HCT116 (cell line): ENCODE measurements around the gene SWT1. TPM values are rescaled to one million over a fixed set of nuclear protein-coding genes. Genes with fewer than 3 reads are reported as not detected.

Experiments
- ATAC-seq: fragments of 200-7000 bp; cut with Tn5 transposase; 2 replicates; pipeline ENCODE4 v1.9.1; 2020; ENCODE audit warnings: mild to moderate bottlenecking, moderate library complexity
- BruUV-seq: library from RNA; stranded (reverse); fragments of 400-500 nt; replicated peaks from 2 replicates; lab custom pipeline; 2021; lab: Mats Ljungman, UMichigan
- CTCF ChIA-PET: fragments of 300-600 bp; sonication (Branson Sonifier 250); formaldehyde crosslinking; loops from one replicate; lab custom pipeline; 2021; ENCODE audit warnings: antibody characterized with exemption; lab: Charles Lee
- POLR2A ChIA-PET: fragments of 300-600, 350-600 bp; sonication (Branson Sonifier 250); formaldehyde crosslinking; loops from one replicate; lab custom pipeline; 2021; ENCODE audit warnings: antibody characterized with exemption; lab: Charles Lee
- RAD21 ChIA-PET, 2 experiments: fragments of 300-600 bp; sonication (Branson Sonifier 250); formaldehyde crosslinking; loops; one replicate each; lab custom pipeline; 2023; ENCODE audit warnings: low total read pairs in 2 of 2; ENCODE audit not compliant: uncharacterized antibody in 2 of 2, unreplicated experiment in 2 of 2, low non-redundant PET in 1 of 2; lab: Charles Lee
- DNase-seq: peaks from one replicate; pipeline ENCODE4 v3.0.0-alpha.2; 2010; ENCODE audit warnings: low read depth, low spot score
- H2AFZ ChIP-seq: fragments of 200-600 bp; shearing (Covaris generic), sonication (generic); 2 replicates; pipeline ENCODE4 v1.6.1; 2017; ENCODE audit warnings: low read depth, mixed run types, mixed read lengths, antibody characterized with exemption, low read length; ENCODE audit not compliant: poor library complexity, severe bottlenecking
- H3K27ac ChIP-seq: 2 replicates; pipeline ENCODE4 v1.5.1; 2012; ENCODE audit warnings: low read depth, low read length
- H3K27me3 ChIP-seq: fragments of 200-600 bp; sonication (generic); 2 replicates; pipeline ENCODE4 v1.6.1; 2016; ENCODE audit warnings: mixed run types, low read length, mixed read lengths; ENCODE audit not compliant: insufficient read depth
- H3K36me3 ChIP-seq, 2 experiments: fragments of 200-500 bp in 1 of 2; fragments of 200-600 bp in 1 of 2; sonication (Bioruptor generic) in 1 of 2; sonication (generic) in 1 of 2; 2 replicates each; pipeline versions ENCODE4 v1.5.1 to v1.6.1; 2014 to 2016; ENCODE audit warnings: low read length in 2 of 2, inconsistent platforms in 1 of 2, mixed read lengths in 1 of 2, mixed run types in 1 of 2; ENCODE audit not compliant: insufficient read depth in 2 of 2, control insufficient read depth in 1 of 2
- H3K4me1 ChIP-seq, 2 experiments: fragments of 200-600 bp in 1 of 2; sonication (generic) in 1 of 2; 2 replicates each; pipeline versions ENCODE4 v1.5.1 to v1.6.1; 2012 to 2017; ENCODE audit warnings: low read length in 2 of 2, inconsistent platforms in 1 of 2, mild to moderate bottlenecking in 1 of 2, mixed read lengths in 1 of 2, mixed run types in 1 of 2, moderate library complexity in 1 of 2; ENCODE audit not compliant: insufficient read depth in 2 of 2, control insufficient read depth in 1 of 2
- H3K4me2 ChIP-seq: fragments of 200-600 bp; sonication (generic); 2 replicates; pipeline ENCODE4 v1.6.1; 2017; ENCODE audit warnings: mixed run types, low read length, mixed read lengths
- H3K4me3 ChIP-seq, 2 experiments: fragments of 200-600 bp in 1 of 2; sonication (generic) in 1 of 2; replicated peaks in 1 of 2; 2 replicates each; pipeline ENCODE4 v1.5.1; 2011 to 2016; ENCODE audit warnings: low read length in 2 of 2, control low read depth in 1 of 2, low read depth in 1 of 2, mild to moderate bottlenecking in 1 of 2, mixed read lengths in 1 of 2, mixed run types in 1 of 2
- H3K79me2 ChIP-seq: fragments of 200-600 bp; sonication (generic); 2 replicates; pipeline ENCODE4 v1.6.1; 2017; ENCODE audit warnings: mild to moderate bottlenecking, mixed run types, low read length, moderate library complexity, mixed read lengths; ENCODE audit not compliant: insufficient read depth
- H3K9ac ChIP-seq: fragments of 200-600 bp; sonication (generic); 2 replicates; pipeline ENCODE4 v1.6.1; 2016; ENCODE audit warnings: low read length, mixed read lengths
- H3K9me2 ChIP-seq: fragments of 200-600 bp; sonication (generic), shearing (Covaris generic); 2 replicates; pipeline ENCODE4 v1.6.1; 2017; ENCODE audit warnings: mixed run types, mild to moderate bottlenecking, moderate library complexity; ENCODE audit not compliant: insufficient read depth
- H3K9me3 ChIP-seq, 2 experiments: fragments of 200-500 bp in 1 of 2; fragments of 200-600 bp in 1 of 2; sonication (Bioruptor generic) in 1 of 2; sonication (generic) in 1 of 2; 2 replicates each; pipeline ENCODE4 v1.6.1; 2014 to 2017; ENCODE audit warnings: low read length in 2 of 2, mixed read lengths in 2 of 2, inconsistent platforms in 1 of 2, low read depth in 1 of 2, mild to moderate bottlenecking in 1 of 2, mixed run types in 1 of 2, moderate library complexity in 1 of 2; ENCODE audit not compliant: control insufficient read depth in 1 of 2, insufficient read depth in 1 of 2
- H4K20me1 ChIP-seq: fragments of 200-600 bp; sonication (generic), shearing (Covaris generic); 2 replicates; pipeline ENCODE4 v1.6.1; 2017; ENCODE audit warnings: mixed run types, mild to moderate bottlenecking, moderate library complexity; ENCODE audit not compliant: insufficient read depth
- CBX3 ChIP-seq: IDR thresholded peaks from 2 replicates; pipeline ENCODE4 v1.6.1; 2012; ENCODE audit warnings: low read depth
- EGR1 ChIP-seq: IDR thresholded peaks from 2 replicates; pipeline ENCODE4 v1.6.1; 2012; ENCODE audit warnings: low read depth
- EZH2 ChIP-seq: fragments of 200-600 bp; sonication (generic); IDR thresholded peaks from 2 replicates; pipeline ENCODE4 v1.6.1; 2017; ENCODE audit warnings: antibody characterized with exemption, mixed run types
- FOSL1 ChIP-seq: IDR thresholded peaks from 2 replicates; pipeline ENCODE4 v1.6.1; 2012; ENCODE audit warnings: low read depth
- JUND ChIP-seq: IDR thresholded peaks from 2 replicates; pipeline ENCODE4 v1.6.1; 2012
- POLR2A ChIP-seq: IDR thresholded peaks from 2 replicates; pipeline ENCODE4 v1.7.0; 2011; ENCODE audit warnings: borderline replicate concordance; ENCODE audit not compliant: insufficient read depth, insufficient read length; ENCODE audit errors: extremely low read depth
- POLR2AphosphoS5 ChIP-seq: IDR thresholded peaks from 2 replicates; pipeline ENCODE4 v1.6.1; 2011; ENCODE audit warnings: mild to moderate bottlenecking, low read depth, low read length, moderate library complexity
- RAD21 ChIP-seq: IDR thresholded peaks from 2 replicates; pipeline ENCODE4 v1.6.1; 2012; ENCODE audit warnings: low read depth, mild to moderate bottlenecking
- SIN3A ChIP-seq: IDR thresholded peaks from 2 replicates; pipeline ENCODE4 v1.6.1; 2012; ENCODE audit warnings: low read depth
- TCF7L2 ChIP-seq: IDR thresholded peaks from 2 replicates; pipeline ENCODE4 v1.7.0; 2011; ENCODE audit warnings: borderline replicate concordance, inconsistent platforms; ENCODE audit not compliant: insufficient read depth, insufficient read length; ENCODE audit errors: extremely low read depth
- ZFX ChIP-seq: fragments of 450-650 bp; IDR thresholded peaks from 2 replicates; pipeline ENCODE4 v1.6.1; 2017
- ZNF274 ChIP-seq: fragments of 200-500 bp; sonication (Bioruptor generic); IDR thresholded peaks from 2 replicates; pipeline ENCODE4 v1.6.1; 2014; ENCODE audit warnings: mild to moderate bottlenecking, low read depth, low read length, inconsistent platforms
- intact Hi-C: fragments of 100-400 bp; cut with micrococcal nuclease; formaldehyde crosslinking; loops from 2 replicates; pipeline ENCODE4 v1.10.0; 2022
- total RNA-seq: library from RNA; stranded (reverse); gene quantifications from one replicate; pipeline ENCODE4 v1.2.1, GENCODE V29; 2021; ENCODE audit not compliant: unreplicated experiment
- TF ChIP-seq, protein P1 (sequence below), 3 experiments: fragments of 200-600 bp in 1 of 3; sonication (generic) in 1 of 3; IDR thresholded peaks in 2 of 3; conservative IDR thresholded peaks in 1 of 3; 2 replicates each; pipeline ENCODE4 v1.5.1; 2012 to 2017; ENCODE audit warnings: low read depth in 2 of 3, low read length in 2 of 3, antibody characterized with exemption in 1 of 3, borderline replicate concordance in 1 of 3, control low read depth in 1 of 3, mild to moderate bottlenecking in 1 of 3, mixed read lengths in 1 of 3, mixed run types in 1 of 3, moderate library complexity in 1 of 3; ENCODE audit not compliant: insufficient read depth in 1 of 3
- TF ChIP-seq, protein P2 (sequence below): IDR thresholded peaks from 2 replicates; pipeline ENCODE4 v1.6.1; 2012
- TF ChIP-seq, protein P3 (sequence below): IDR thresholded peaks from 2 replicates; pipeline ENCODE4 v1.6.1; 2012; ENCODE audit warnings: low read depth

SWT1 gene
- total RNA-seq, 1 experiment from 2014 or later, result 3.3 TPM

DNA sequence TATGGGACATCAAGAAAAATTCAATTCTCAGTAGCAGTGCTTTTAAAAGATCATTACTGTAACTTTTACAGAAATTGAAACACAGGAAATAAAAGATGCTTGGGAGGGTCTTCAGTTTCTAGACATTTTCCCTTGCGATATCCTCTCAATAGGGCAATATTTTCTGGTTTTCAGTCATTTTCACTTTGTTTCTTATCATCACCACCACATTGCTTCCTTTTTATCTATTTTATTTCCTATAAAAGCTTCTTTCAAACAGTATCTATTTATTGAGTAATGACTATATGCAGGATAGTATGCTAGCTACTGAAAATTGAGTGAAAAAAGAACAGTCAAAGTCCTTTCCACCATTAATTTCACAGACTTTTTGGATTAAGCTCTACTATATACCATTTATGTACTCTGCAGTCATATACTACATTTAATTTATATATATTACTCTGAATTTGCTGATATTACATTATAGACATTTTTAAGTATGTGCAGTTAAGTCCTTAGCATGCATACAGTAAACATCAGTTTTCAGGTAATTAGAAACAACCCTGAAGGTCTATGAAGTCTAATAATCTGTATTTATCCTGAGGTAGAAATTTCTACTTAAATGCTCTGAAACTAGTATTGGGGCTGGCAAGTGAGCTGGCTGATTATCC is 18.9 kb upstream of the SWT1 start:
- intact Hi-C loops, result no loop called here
- H3K9ac ChIP-seq, result no peak overlapping the region
- TF ChIP-seq, protein P1, sequence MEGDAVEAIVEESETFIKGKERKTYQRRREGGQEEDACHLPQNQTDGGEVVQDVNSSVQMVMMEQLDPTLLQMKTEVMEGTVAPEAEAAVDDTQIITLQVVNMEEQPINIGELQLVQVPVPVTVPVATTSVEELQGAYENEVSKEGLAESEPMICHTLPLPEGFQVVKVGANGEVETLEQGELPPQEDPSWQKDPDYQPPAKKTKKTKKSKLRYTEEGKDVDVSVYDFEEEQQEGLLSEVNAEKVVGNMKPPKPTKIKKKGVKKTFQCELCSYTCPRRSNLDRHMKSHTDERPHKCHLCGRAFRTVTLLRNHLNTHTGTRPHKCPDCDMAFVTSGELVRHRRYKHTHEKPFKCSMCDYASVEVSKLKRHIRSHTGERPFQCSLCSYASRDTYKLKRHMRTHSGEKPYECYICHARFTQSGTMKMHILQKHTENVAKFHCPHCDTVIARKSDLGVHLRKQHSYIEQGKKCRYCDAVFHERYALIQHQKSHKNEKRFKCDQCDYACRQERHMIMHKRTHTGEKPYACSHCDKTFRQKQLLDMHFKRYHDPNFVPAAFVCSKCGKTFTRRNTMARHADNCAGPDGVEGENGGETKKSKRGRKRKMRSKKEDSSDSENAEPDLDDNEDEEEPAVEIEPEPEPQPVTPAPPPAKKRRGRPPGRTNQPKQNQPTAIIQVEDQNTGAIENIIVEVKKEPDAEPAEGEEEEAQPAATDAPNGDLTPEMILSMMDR (IDR thresholded peaks at IDR 0.05 in 2 of 3, conservative IDR thresholded peaks at IDR 0.05 in 1 of 3; ENCODE audit: borderline replicate concordance in 1 of 3, insufficient read depth in 1 of 3, low read depth in 2 of 3, low read length in 2 of 3), result no peak
- TF ChIP-seq, protein P2, sequence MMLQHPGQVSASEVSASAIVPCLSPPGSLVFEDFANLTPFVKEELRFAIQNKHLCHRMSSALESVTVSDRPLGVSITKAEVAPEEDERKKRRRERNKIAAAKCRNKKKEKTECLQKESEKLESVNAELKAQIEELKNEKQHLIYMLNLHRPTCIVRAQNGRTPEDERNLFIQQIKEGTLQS, result no peak
- TF ChIP-seq SIN3A (no peak), TCF7L2 (no peak)
- H3K9me2 ChIP-seq, result no peaks in the 10 kb centered on the region
- no peak for DNase-seq
- no peaks in the 10 kb centered on the region for H3K9me3 ChIP-seq
- POLR2A ChIA-PET, result no interaction called here
- H3K4me2 ChIP-seq, result no peak overlapping the region
- CTCF ChIA-PET, result no interaction called here
- no peaks in the 10 kb centered on the region for H3K4me1 ChIP-seq
- BruUV-seq, result no TSS peak
- no peak overlapping the region for H3K27ac ChIP-seq
- no peaks in the 10 kb centered on the region for H3K27me3 ChIP-seq
- H3K79me2 ChIP-seq, result no peaks in the 10 kb centered on the region
- H3K36me3 ChIP-seq, result peaks cover 2 to 3% of the 10 kb centered on the region in 2 experiments; a peak in 2 of 4 replicates
- no peaks in the 10 kb centered on the region for H4K20me1 ChIP-seq
- H2AFZ ChIP-seq, result no peak overlapping the region
- H3K4me3 ChIP-seq, result no peak overlapping the region
- no peak for ATAC-seq
- RAD21 ChIA-PET, result no interaction called here

DNA sequence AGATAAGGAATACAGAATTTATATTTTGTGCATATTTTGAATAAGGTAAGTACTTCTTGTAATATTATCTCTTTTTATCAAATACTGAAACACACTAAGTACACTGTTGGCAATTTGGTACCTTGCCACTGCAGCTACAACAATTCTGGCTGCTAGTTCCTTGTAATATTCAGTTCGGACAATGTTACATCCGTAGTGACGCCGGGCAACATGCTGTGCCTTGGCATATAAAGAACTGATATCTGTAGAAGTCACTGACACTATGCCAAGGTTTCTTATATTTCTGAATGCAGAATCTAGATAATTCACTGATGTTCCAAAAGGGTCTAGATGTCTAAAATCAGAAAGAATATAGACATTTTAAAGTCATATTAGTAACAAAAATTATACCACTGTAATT is 17.7 kb upstream of the SWT1 start:
- H2AFZ ChIP-seq, result no peak overlapping the region
- CTCF ChIA-PET, result no interaction called here
- H3K4me2 ChIP-seq, result no peak overlapping the region
- H3K4me1 ChIP-seq, result no peaks in the 10 kb centered on the region
- H3K27ac ChIP-seq, result no peak overlapping the region
- no TSS peak for BruUV-seq
- no peak overlapping the region for H3K9ac ChIP-seq
- H3K4me3 ChIP-seq, result no peak overlapping the region
- no peaks in the 10 kb centered on the region for H3K9me2 ChIP-seq
- peaks cover 0 to 7% of the 10 kb centered on the region in 2 experiments; a peak in 2 of 4 replicates for H3K36me3 ChIP-seq
- ATAC-seq, result no peak
- TF ChIP-seq EGR1 (no peak), POLR2AphosphoS5 (no peak), JUND (no peak), RAD21 (no peak), POLR2A (no peak), FOSL1 (no peak), TCF7L2 (no peak), EZH2 (no peak), ZNF274 (no peak), ZFX (no peak), CBX3 (no peak)
- TF ChIP-seq, protein P2, result no peak
- TF ChIP-seq, protein P3, sequence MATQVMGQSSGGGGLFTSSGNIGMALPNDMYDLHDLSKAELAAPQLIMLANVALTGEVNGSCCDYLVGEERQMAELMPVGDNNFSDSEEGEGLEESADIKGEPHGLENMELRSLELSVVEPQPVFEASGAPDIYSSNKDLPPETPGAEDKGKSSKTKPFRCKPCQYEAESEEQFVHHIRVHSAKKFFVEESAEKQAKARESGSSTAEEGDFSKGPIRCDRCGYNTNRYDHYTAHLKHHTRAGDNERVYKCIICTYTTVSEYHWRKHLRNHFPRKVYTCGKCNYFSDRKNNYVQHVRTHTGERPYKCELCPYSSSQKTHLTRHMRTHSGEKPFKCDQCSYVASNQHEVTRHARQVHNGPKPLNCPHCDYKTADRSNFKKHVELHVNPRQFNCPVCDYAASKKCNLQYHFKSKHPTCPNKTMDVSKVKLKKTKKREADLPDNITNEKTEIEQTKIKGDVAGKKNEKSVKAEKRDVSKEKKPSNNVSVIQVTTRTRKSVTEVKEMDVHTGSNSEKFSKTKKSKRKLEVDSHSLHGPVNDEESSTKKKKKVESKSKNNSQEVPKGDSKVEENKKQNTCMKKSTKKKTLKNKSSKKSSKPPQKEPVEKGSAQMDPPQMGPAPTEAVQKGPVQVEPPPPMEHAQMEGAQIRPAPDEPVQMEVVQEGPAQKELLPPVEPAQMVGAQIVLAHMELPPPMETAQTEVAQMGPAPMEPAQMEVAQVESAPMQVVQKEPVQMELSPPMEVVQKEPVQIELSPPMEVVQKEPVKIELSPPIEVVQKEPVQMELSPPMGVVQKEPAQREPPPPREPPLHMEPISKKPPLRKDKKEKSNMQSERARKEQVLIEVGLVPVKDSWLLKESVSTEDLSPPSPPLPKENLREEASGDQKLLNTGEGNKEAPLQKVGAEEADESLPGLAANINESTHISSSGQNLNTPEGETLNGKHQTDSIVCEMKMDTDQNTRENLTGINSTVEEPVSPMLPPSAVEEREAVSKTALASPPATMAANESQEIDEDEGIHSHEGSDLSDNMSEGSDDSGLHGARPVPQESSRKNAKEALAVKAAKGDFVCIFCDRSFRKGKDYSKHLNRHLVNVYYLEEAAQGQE, result no peak
- TF ChIP-seq, all 23 proteins: peak for 0
- intact Hi-C loops, result no loop called here
- POLR2A ChIA-PET, result no interaction called here
- no peak for DNase-seq
- no peaks in the 10 kb centered on the region for H4K20me1 ChIP-seq
- no peaks in the 10 kb centered on the region for H3K27me3 ChIP-seq
- RAD21 ChIA-PET, result no interaction called here
- no peaks in the 10 kb centered on the region for H3K79me2 ChIP-seq
- H3K9me3 ChIP-seq, result no peaks in the 10 kb centered on the region
